ENCODE results near the gene FOXK1.

Gene FOXK1

DNA sequence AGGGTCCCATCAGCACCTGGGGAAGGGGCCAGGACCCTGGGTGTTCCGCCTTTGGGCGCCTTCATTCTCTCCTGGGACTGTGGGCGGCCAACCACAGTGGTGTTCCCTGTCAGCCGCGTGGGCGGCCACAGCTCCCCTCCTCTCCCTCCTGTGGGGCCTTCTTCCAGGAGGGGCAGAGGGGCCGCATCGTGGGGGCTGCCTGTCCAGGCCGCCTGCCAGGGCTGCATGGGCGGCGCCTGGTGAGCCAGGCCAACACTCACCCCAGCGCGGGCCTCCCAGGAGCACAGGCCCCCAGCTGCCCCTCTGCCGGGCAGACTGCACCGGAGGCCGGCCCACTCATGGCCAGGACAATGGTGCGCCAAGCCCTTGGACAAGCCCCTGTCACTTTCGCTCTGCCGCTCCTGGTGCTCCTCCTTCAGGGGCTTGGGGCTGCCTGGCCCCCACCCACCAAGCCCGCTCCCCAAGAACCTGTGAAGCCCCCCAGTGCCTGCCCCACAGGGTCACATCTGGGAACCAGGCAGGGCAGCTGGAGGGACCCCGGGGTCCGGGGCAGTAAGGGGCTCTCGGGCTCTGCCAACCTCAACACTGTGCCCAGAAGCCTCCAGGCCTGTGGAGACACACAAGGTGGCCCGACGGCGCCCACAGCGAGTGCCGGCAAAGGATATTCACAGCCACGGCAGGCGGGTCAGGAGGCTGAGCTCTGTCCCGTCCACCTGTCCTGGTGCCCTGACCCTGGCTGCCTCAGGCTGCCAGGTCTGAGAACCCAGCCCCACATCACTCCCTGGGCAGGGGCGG is 136.1 kb downstream of the FOXK1 start:
- DNase-seq (ENCODE audit: low read depth, low spot score): no peak

DNA sequence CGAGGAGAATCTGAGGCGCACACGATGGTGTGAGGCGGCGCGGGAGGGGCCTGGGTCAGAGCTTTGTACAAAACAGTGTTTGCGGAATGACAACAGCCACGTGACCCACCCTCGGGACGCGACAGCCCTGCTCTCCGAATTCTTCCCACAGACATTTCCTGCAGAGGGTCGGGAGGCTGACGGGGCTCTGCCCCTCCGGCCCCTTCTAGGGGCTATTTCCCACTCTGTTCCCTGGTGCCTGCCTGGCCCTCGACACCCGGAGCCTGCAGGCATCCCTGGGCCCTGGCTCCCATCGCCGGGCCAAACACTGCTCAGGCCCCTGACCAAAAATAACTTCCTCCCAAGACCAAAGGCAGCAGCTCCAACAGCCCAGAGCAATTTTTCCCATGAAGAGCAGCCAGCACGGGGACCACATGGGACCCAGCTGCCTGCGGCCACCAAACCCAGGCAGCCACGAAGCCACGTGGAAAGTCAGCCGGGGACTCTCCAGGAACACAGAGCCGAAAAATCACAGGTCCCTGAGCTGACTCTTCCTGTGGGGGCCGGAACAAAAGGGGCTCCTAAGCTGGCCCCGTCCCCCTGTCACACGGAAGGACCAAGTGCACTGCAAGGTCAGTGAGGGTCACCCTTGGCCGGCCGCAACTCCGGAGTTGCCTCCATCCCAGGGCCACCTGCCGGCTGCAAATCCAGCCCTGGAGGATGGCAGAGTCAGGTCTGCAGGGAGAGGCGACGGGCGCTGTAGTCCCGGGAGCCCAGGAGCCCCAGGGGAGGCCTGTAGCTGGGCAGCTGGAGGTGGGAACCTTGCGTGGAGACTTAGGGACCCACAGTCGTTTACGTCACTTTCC is 137.7 kb downstream of the FOXK1 start:
- DNase-seq (ENCODE audit: low read depth, low spot score): no peak

DNA sequence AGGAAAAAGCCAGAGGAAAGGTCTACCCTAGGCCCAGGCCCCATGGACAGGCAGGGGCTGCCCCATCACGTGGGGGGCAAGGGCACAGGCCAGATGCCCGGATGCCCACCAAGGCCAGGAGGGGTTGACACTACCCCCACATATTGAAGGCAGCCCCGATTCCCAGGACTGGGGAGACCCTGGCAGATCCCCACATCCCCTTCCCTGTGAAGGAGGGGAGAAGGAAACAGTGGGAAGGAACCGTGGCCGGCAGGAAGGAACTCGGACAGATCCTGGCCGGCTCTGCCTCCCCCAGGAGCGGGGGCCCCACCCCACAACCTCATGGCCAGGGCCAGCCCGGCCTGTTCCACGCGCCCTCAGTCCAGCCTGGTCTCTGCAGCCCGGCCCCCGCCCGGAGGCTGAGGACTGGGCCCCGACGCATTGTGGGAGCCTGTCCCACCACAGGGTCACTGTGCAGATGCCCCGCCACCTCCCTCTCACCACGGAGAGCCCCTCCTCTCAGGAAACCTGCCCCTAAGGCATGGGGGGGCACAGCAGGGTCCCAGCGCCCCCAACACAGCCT is 138.4 kb downstream of the FOXK1 start:
- DNase-seq (ENCODE audit: low read depth, low spot score): no peak
